ENCODE measurements around the gene DOCK3.

DNA sequence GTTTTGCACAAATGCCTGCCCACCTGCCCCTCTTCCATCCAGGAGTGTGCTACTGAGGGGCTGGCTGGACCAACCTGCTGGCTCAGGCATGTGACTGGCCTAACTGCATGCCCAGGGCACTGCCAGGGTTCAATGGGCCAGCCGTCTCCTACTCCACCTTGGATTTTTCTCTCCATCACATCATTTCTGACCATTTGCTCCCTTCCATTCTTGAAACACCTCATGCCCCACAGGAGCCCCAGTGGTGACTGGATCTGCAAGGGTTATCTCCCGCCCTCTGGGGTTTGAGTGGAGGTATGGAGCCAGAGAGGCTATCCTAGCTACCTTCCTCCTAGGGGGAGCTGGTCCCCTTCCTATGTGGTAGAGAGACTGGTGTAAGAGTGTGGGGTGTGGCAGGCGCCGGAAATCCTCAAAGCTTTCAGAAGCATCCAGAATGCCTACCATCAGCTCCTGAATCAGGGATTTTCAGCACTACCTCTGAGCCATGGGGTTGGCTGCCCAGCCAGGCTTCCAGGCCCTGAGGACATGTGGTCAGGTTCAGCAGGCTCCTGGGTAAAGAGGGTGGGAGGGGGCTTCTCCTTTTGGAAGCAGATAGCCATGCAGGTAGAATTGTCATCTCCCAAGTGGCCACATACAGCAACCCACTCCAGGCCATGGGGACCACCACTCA is 707.5 kb downstream of the DOCK3 start:
- TF ChIP-seq, protein P1, sequence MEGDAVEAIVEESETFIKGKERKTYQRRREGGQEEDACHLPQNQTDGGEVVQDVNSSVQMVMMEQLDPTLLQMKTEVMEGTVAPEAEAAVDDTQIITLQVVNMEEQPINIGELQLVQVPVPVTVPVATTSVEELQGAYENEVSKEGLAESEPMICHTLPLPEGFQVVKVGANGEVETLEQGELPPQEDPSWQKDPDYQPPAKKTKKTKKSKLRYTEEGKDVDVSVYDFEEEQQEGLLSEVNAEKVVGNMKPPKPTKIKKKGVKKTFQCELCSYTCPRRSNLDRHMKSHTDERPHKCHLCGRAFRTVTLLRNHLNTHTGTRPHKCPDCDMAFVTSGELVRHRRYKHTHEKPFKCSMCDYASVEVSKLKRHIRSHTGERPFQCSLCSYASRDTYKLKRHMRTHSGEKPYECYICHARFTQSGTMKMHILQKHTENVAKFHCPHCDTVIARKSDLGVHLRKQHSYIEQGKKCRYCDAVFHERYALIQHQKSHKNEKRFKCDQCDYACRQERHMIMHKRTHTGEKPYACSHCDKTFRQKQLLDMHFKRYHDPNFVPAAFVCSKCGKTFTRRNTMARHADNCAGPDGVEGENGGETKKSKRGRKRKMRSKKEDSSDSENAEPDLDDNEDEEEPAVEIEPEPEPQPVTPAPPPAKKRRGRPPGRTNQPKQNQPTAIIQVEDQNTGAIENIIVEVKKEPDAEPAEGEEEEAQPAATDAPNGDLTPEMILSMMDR (IDR thresholded peaks at IDR 0.05), result no peak
- TF ChIP-seq EP300 (IDR thresholded peaks at IDR 0.05) (no peak), POLR2A (IDR thresholded peaks at IDR 0.05) (no peak)
